Gastrocnemius medialis (tissue), 4 donors: ENCODE measurements around the gene KRTAP5-7.

Source experiments
- POLR2A ChIP-seq, 2 donors: fragments of 450-650 bp; IDR thresholded peaks; one replicate each; pipeline ENCODE4 v1.6.1; 2017; ENCODE audit warnings: antibody characterized with exemption in 2 of 2, mild to moderate bottlenecking in 2 of 2, moderate library complexity in 2 of 2
- TF ChIP-seq, protein P1 (sequence below), 5 experiments: fragments of 450-650 bp in 3 of 5; fragments of 200-600 bp in 2 of 5; sonication (generic) in 2 of 5; IDR thresholded peaks in 4 of 5; conservative IDR thresholded peaks in 1 of 5; 1 replicate in 4 of 5; 2 replicates in 1 of 5; pipeline ENCODE4 v1.5.1; 2016 to 2019; ENCODE audit warnings: antibody characterized with exemption in 5 of 5, mild to moderate bottlenecking in 3 of 5, moderate library complexity in 3 of 5

- TF ChIP-seq POLR2A (IDR thresholded peaks at IDR 0.05): no peak
- TF ChIP-seq, protein P1, sequence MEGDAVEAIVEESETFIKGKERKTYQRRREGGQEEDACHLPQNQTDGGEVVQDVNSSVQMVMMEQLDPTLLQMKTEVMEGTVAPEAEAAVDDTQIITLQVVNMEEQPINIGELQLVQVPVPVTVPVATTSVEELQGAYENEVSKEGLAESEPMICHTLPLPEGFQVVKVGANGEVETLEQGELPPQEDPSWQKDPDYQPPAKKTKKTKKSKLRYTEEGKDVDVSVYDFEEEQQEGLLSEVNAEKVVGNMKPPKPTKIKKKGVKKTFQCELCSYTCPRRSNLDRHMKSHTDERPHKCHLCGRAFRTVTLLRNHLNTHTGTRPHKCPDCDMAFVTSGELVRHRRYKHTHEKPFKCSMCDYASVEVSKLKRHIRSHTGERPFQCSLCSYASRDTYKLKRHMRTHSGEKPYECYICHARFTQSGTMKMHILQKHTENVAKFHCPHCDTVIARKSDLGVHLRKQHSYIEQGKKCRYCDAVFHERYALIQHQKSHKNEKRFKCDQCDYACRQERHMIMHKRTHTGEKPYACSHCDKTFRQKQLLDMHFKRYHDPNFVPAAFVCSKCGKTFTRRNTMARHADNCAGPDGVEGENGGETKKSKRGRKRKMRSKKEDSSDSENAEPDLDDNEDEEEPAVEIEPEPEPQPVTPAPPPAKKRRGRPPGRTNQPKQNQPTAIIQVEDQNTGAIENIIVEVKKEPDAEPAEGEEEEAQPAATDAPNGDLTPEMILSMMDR (IDR thresholded peaks at IDR 0.05 in 4 of 5, conservative IDR thresholded peaks at IDR 0.05 in 1 of 5): no peak
These were observed 47.4 kb downstream of the KRTAP5-7 start for GRCh38 chr11:71574418-71574817.
